ENCODE results near the gene GUCA1A. TPM values are rescaled to one million over a fixed set of nuclear protein-coding genes. Genes with fewer than 3 reads are reported as not detected.
A peak's percentile ranks its signal among the peaks of the same experiment; 100 is the strongest.

The GUCA1A gene
- total RNA-seq = not detected
- long read RNA-seq = 0 reads

- DNase-seq (no peak), ATAC-seq (no peak)
- Histone ChIP-seq H3K36me3 (no peaks in the 10 kb centered on the region), H3K4me3 (no peak within 1 kb of the TSS), H3K4me1 (no peaks in the 10 kb centered on the region), H3K9me3 (no peaks in the 10 kb centered on the region), H3K27me3 (no peaks in the 10 kb centered on the region), H3K27ac (no peak within 1 kb of the TSS)
- intact Hi-C loops (cut with DNase I) = no loop called here
- no peak for TF ChIP-seq CTCF (IDR thresholded peaks at IDR 0.05)
Observed at GRCh38 chr6:42173101-42173500, at the start of gene GUCA1A. GUCA1A (plus strand) TSS chr6:42173364; CDS start chr6:42173614, 250 bp downstream.

GRCh38 chr6:42123379-42124103, 49.6 kb upstream of the GUCA1A start:
- peaks cover 5% of the 10 kb centered on the region for H3K36me3 ChIP-seq
- intact Hi-C loops (cut with DNase I) = no loop called here
- H3K27ac ChIP-seq = no peak overlapping the region
- H3K4me3 ChIP-seq = no peak overlapping the region
- DNase-seq (no peak), ATAC-seq (no peak)
- no peak for TF ChIP-seq CTCF (IDR thresholded peaks at IDR 0.05)
- peaks cover 9% of the 10 kb centered on the region for H3K4me1 ChIP-seq
- no peaks in the 10 kb centered on the region for H3K27me3 ChIP-seq
- no peaks in the 10 kb centered on the region for H3K9me3 ChIP-seq

GRCh38 chr6:42124223-42124836, 48.8 kb upstream of the GUCA1A start:
- Histone ChIP-seq H3K9me3 (no peaks in the 10 kb centered on the region), H3K36me3 (peaks cover 5% of the 10 kb centered on the region), H3K4me3 (no peak overlapping the region), H3K27ac (no peak overlapping the region), H3K27me3 (no peaks in the 10 kb centered on the region), H3K4me1 (peaks cover 12% of the 10 kb centered on the region)
- TF ChIP-seq CTCF (IDR thresholded peaks at IDR 0.05) = no peak
- peak; percentile 36 for ATAC-seq
- intact Hi-C loops (cut with DNase I) = no loop called here
- no peak for DNase-seq

- intact Hi-C loops (cut with DNase I) = no loop called here
- Histone ChIP-seq H3K4me3 (no peak overlapping the region), H3K36me3 (peaks cover 5% of the 10 kb centered on the region), H3K9me3 (no peaks in the 10 kb centered on the region), H3K4me1 (peaks cover 12% of the 10 kb centered on the region), H3K27ac (no peak overlapping the region), H3K27me3 (no peaks in the 10 kb centered on the region)
- no peak for TF ChIP-seq CTCF (IDR thresholded peaks at IDR 0.05)
- ATAC-seq = no peak
- no peak for DNase-seq
Observed at GRCh38 chr6:42125231-42125630, 47.9 kb upstream of the GUCA1A start.

GRCh38 chr6:42125663-42126062, 47.5 kb upstream of the GUCA1A start:
- no peak overlapping the region for H3K4me3 ChIP-seq
- no peaks in the 10 kb centered on the region for H3K9me3 ChIP-seq
- peaks cover 5% of the 10 kb centered on the region for H3K36me3 ChIP-seq
- ATAC-seq = no peak
- H3K4me1 ChIP-seq = peaks cover 12% of the 10 kb centered on the region
- intact Hi-C loops (cut with DNase I) = no loop called here
- no peaks in the 10 kb centered on the region for H3K27me3 ChIP-seq
- H3K27ac ChIP-seq = no peak overlapping the region
- TF ChIP-seq CTCF (IDR thresholded peaks at IDR 0.05) = no peak
- DNase-seq = no peak

Measured in upper lobe of right lung (tissue), 1 donor.